ENCODE measurements around the gene HCST.

The HCST gene

GRCh38 chr19:35940078-35940775 is 37.9 kb downstream of the HCST start:
- Histone ChIP-seq H3K36me3 (ENCODE audit: control insufficient read depth, insufficient read depth, low read length) (no peaks in the 10 kb centered on the region), H3K4me3 (replicated peaks; ENCODE audit: low read depth, low read length) (no peak overlapping the region), H3K27me3 (replicated peaks; ENCODE audit: control insufficient read depth, insufficient read depth, low read length) (no peaks in the 10 kb centered on the region)
- DNase-seq (ENCODE audit: extremely low read depth, insufficient read length): no peak
- TF ChIP-seq CTCF (IDR thresholded peaks at IDR 0.05; ENCODE audit: insufficient read depth, low read length, poor library complexity, severe bottlenecking): no peak

DNA sequence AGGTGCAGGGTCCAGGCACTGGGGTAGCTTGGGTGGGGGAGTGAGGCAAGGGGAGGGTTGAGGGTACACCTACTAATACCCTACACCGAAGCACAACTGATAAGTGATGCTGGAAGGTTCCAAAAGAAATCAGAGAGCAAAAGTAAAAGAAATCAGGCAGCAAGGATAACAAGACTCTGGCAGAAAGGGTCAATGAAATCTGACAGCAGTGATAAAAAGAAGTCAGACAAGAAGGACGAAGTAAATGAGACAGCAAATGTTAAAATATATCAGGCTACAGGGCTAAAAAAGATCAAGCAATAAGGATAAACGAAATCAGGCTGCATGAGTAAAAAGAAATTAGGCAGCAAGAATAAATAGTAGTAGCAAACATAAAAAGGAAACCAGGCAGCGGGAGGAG is 38.5 kb downstream of the HCST start:
- Histone ChIP-seq H3K36me3 (ENCODE audit: control insufficient read depth, insufficient read depth, low read length) (no peaks in the 10 kb centered on the region), H3K4me3 (replicated peaks; ENCODE audit: low read depth, low read length) (no peak overlapping the region), H3K27me3 (replicated peaks; ENCODE audit: control insufficient read depth, insufficient read depth, low read length) (no peaks in the 10 kb centered on the region)
- DNase-seq (ENCODE audit: extremely low read depth, insufficient read length): no peak
- no peak for TF ChIP-seq CTCF (IDR thresholded peaks at IDR 0.05; ENCODE audit: insufficient read depth, low read length, poor library complexity, severe bottlenecking)

- no peak for DNase-seq (ENCODE audit: extremely low read depth, insufficient read length)
- Histone ChIP-seq H3K27me3 (replicated peaks; ENCODE audit: control insufficient read depth, insufficient read depth, low read length) (no peaks in the 10 kb centered on the region), H3K36me3 (ENCODE audit: control insufficient read depth, insufficient read depth, low read length) (no peaks in the 10 kb centered on the region), H3K4me3 (replicated peaks; ENCODE audit: low read depth, low read length) (no peak overlapping the region)
- TF ChIP-seq CTCF (IDR thresholded peaks at IDR 0.05; ENCODE audit: insufficient read depth, low read length, poor library complexity, severe bottlenecking): no peak
Measured at GRCh38 chr19:35942235-35942634, 39.9 kb downstream of the HCST start.

DNA sequence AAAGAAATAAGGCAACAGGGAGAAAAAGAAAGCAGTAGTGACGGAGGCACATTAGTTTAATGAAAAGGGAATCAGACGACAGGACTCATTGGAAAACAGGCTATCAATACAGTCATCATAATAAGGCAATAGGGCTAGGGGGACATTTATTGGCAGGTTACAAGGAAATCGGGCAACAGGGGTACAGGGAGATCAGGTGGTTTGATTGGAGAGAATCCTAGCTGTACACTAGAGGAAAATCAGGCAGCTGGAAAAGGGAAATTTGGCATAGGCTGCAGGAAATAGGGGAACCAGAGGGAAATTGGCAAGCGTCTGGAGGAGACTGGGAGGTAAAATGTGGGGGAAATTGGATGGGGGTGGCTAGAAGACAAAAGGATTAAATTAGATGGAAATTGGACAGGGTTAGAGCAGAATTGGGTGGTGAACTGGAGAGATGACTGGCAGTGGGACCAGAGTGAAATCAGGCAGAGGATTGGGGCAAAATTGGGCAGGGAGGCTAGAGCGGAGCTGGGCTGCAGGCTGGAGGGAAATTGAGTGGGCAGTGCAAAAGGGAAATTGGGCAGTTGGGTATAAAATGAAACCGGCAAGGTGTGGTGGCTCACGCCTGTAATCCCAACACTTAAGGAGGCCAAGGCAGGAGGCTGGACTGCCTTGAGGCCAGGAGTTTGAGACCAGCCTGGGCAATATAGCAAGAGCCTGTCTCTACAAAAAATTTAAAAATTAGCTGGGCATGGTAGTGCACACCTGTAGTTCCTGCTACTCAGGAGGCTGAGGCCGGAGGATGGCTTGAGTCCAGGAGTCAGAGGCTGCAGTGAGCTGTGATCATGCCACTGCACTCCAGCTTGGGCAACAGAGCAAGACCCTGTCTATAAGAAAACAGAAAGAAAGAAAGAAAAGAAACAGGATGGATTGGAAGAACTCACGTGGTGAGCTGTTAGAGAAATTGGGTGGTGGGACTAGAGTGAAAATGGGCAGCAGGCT is 41.3 kb downstream of the HCST start:
- Histone ChIP-seq H3K36me3 (ENCODE audit: control insufficient read depth, insufficient read depth, low read length) (no peaks in the 10 kb centered on the region), H3K27me3 (replicated peaks; ENCODE audit: control insufficient read depth, insufficient read depth, low read length) (no peaks in the 10 kb centered on the region), H3K4me3 (replicated peaks; ENCODE audit: low read depth, low read length) (no peak overlapping the region)
- no peak for DNase-seq (ENCODE audit: extremely low read depth, insufficient read length)
- no peak for TF ChIP-seq CTCF (IDR thresholded peaks at IDR 0.05; ENCODE audit: insufficient read depth, low read length, poor library complexity, severe bottlenecking)

DNA sequence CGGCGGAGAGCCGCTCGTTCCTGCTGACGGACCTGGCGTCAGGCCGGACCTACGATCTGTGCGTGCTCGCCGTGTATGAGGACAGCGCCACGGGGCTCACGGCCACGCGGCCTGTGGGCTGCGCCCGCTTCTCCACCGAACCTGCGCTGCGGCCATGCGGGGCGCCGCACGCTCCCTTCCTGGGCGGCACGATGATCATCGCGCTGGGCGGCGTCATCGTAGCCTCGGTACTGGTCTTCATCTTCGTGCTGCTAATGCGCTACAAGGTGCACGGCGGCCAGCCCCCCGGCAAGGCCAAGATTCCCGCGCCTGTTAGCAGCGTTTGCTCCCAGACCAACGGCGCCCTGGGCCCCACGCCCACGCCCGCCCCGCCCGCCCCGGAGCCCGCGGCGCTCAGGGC is 42.2 kb downstream of the HCST start:
- H3K4me3 ChIP-seq (replicated peaks; ENCODE audit: low read depth, low read length): no peak overlapping the region
- no peaks in the 10 kb centered on the region for H3K27me3 ChIP-seq (replicated peaks; ENCODE audit: control insufficient read depth, insufficient read depth, low read length)
- TF ChIP-seq CTCF (IDR thresholded peaks at IDR 0.05; ENCODE audit: insufficient read depth, low read length, poor library complexity, severe bottlenecking): no peak
- no peaks in the 10 kb centered on the region for H3K36me3 ChIP-seq (ENCODE audit: control insufficient read depth, insufficient read depth, low read length)
- DNase-seq (ENCODE audit: extremely low read depth, insufficient read length): no peak

Measured in GM06990 (cell line).